HG03571 (cell line): ENCODE measurements around the gene CHTF18.

Experiments
- ATAC-seq: cut with Tn5 transposase; IDR thresholded peaks from one replicate; pipeline ENCODE4 v1.9.1; 2021; ENCODE audit not compliant: unreplicated experiment

CHTF18 gene

GRCh38 chr16:843771-844170 lies 55.4 kb downstream of the CHTF18 start:
- ATAC-seq = no peak

- no peak for ATAC-seq
These were observed 56.4 kb downstream of the CHTF18 start for GRCh38 chr16:844638-845350.

GRCh38 chr16:845351-845745 lies 56.9 kb downstream of the CHTF18 start:
- no peak for ATAC-seq

- no peak for ATAC-seq
These were observed 58.7 kb downstream of the CHTF18 start for GRCh38 chr16:847151-847550.
